Gastroesophageal sphincter (tissue), 4 donors: Measurements from ENCODE around the gene PPP1R7. TPM values are rescaled to one million over a fixed set of nuclear protein-coding genes. Genes with fewer than 3 reads are reported as not detected.

Experiments used
- ATAC-seq: fragments of 150-250 bp; one replicate; pipeline ENCODE4 v1.9.1; 2016; ENCODE audit warnings: mild to moderate bottlenecking, moderate library complexity
- H3K27ac ChIP-seq, 4 donors: fragments of 200-600 bp; sonication (generic) in 3 of 4; 1 replicate in 3 of 4; 2 replicates in 1 of 4; pipeline ENCODE4 v1.5.1; 2016 to 2019
- H3K27me3 ChIP-seq: fragments of 200-600 bp; sonication (generic); one replicate; pipeline ENCODE4 v1.5.1; 2019
- H3K36me3 ChIP-seq, 2 donors: fragments of 200-600 bp; sonication (generic); one replicate each; pipeline ENCODE4 v1.5.1; 2019; ENCODE audit warnings: control low read depth in 1 of 2
- H3K4me1 ChIP-seq, 3 donors: fragments of 200-600 bp; sonication (generic); 1 replicate in 2 of 3; 2 replicates in 1 of 3; pipeline ENCODE4 v1.5.1; 2016 to 2019; ENCODE audit warnings: control low read depth in 2 of 3
- H3K4me3 ChIP-seq, 2 donors: fragments of 200-600 bp; sonication (generic); one replicate each; pipeline ENCODE4 v1.5.1; 2019; ENCODE audit warnings: mild to moderate bottlenecking in 1 of 2, moderate library complexity in 1 of 2
- H3K9me3 ChIP-seq, 3 donors: fragments of 200-600 bp; sonication (generic); one replicate each; pipeline ENCODE4 v1.5.1; 2017 to 2019; ENCODE audit warnings: control low read depth in 2 of 3
- EP300 ChIP-seq: sonication (generic); formaldehyde crosslinking; IDR thresholded peaks from one replicate; pipeline ENCODE4 v1.6.1; 2017; ENCODE audit warnings: antibody characterized with exemption, mild to moderate bottlenecking
- POLR2A ChIP-seq, 2 donors: fragments of 450-650 bp; IDR thresholded peaks; one replicate each; pipeline ENCODE4 v1.6.1; 2017; ENCODE audit warnings: antibody characterized with exemption in 2 of 2, mild to moderate bottlenecking in 2 of 2, moderate library complexity in 1 of 2
- POLR2AphosphoS5 ChIP-seq: sonication (generic); formaldehyde crosslinking; IDR thresholded peaks from one replicate; pipeline ENCODE4 v1.6.1; 2017; ENCODE audit warnings: antibody characterized with exemption
- WGBS, 2 donors: methylation state at CpG; one replicate each; pipeline ENCODE4 v1.1.5; 2018; ENCODE audit warnings: low coverage in 1 of 2; 5-methylcytosine and 5-hydroxymethylcytosine counted together
- total RNA-seq, 4 donors: library from RNA; depleted of rRNA; stranded (reverse); fragments of >200 nt; gene quantifications; one replicate each; pipeline ENCODE4 v1.1.0, GENCODE V29; 2016
- TF ChIP-seq, protein P1 (sequence below), 4 experiments: fragments of 200-600 bp in 2 of 4; fragments of 450-650 bp in 2 of 4; sonication (generic) in 1 of 4; IDR thresholded peaks; one replicate each; pipeline ENCODE4 v1.5.1; 2017 to 2019; ENCODE audit warnings: antibody characterized with exemption in 4 of 4, mild to moderate bottlenecking in 2 of 4, moderate library complexity in 2 of 4

Gene PPP1R7
- total RNA-seq, 4 donors from 2014 or later = 62.3 to 90.7 (median 73.3) TPM

GRCh38 chr2:241182531-241183133, 32.4 kb downstream of the PPP1R7 start:
- H3K4me3 ChIP-seq = no peak overlapping the region
- H3K27me3 ChIP-seq = peaks cover 6% of the 10 kb centered on the region
- no peaks in the 10 kb centered on the region for H3K4me1 ChIP-seq
- no peak overlapping the region for H3K27ac ChIP-seq
- TF ChIP-seq POLR2AphosphoS5 (no peak), EP300 (no peak), POLR2A (IDR thresholded peaks at IDR 0.05) (no peak)
- TF ChIP-seq, protein P1, sequence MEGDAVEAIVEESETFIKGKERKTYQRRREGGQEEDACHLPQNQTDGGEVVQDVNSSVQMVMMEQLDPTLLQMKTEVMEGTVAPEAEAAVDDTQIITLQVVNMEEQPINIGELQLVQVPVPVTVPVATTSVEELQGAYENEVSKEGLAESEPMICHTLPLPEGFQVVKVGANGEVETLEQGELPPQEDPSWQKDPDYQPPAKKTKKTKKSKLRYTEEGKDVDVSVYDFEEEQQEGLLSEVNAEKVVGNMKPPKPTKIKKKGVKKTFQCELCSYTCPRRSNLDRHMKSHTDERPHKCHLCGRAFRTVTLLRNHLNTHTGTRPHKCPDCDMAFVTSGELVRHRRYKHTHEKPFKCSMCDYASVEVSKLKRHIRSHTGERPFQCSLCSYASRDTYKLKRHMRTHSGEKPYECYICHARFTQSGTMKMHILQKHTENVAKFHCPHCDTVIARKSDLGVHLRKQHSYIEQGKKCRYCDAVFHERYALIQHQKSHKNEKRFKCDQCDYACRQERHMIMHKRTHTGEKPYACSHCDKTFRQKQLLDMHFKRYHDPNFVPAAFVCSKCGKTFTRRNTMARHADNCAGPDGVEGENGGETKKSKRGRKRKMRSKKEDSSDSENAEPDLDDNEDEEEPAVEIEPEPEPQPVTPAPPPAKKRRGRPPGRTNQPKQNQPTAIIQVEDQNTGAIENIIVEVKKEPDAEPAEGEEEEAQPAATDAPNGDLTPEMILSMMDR (IDR thresholded peaks at IDR 0.05) = no peak
- H3K9me3 ChIP-seq = no peaks in the 10 kb centered on the region
- peaks cover 0 to 61% of the 10 kb centered on the region in 2 donors for H3K36me3 ChIP-seq
- WGBS, 2 donors = 93 to 97% methylated on average over 15 to 19 of the region's 28 CpGs
- ATAC-seq = no peak

- TF ChIP-seq POLR2AphosphoS5 = no peak
- TF ChIP-seq EP300 = no peak
- ATAC-seq = no peak
- Histone ChIP-seq H3K27ac (no peak overlapping the region), H3K36me3 (peaks cover 0 to 55% of the 10 kb centered on the region in 2 donors), H3K9me3 (no peaks in the 10 kb centered on the region), H3K27me3 (peaks cover 9% of the 10 kb centered on the region), H3K4me1 (no peaks in the 10 kb centered on the region), H3K4me3 (no peak overlapping the region)
- WGBS, 2 donors = 77 to 90% methylated on average over 3 to 7 of the region's 9 CpGs
Observed at GRCh38 chr2:241183221-241183620, 33.0 kb downstream of the PPP1R7 start.

DNA sequence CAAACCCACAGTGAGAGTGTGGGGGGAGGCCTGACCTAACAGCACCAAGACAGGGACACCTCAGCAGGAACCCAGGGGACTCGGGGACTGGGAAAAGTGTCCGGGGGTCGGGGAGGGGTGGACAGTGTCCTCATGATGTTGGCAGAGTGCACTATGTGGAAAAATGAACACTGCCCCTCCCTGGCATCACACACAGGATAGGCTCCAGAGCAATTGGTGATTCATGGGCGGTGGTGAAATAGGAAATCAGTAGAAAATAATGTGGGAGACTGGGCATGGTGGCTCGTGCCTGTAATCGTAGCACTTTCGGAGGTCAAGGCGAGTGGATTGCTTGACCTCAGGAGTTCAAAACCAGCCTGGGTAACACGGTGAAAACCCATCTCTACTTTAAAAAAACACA, 34.6 kb downstream of the PPP1R7 start:
- peaks cover 15% of the 10 kb centered on the region for H3K27me3 ChIP-seq
- WGBS, 2 donors = 65 to 89% methylated on average over 3 to 8 of the region's 9 CpGs
- H3K4me1 ChIP-seq = no peaks in the 10 kb centered on the region
- no peak overlapping the region for H3K4me3 ChIP-seq
- H3K36me3 ChIP-seq = peaks cover 0 to 38% of the 10 kb centered on the region in 2 donors
- TF ChIP-seq EP300 = no peak
- TF ChIP-seq POLR2AphosphoS5 = no peak
- TF ChIP-seq, protein P1 (IDR thresholded peaks at IDR 0.05) = no peak
- no peak for TF ChIP-seq POLR2A (IDR thresholded peaks at IDR 0.05)
- H3K9me3 ChIP-seq = no peaks in the 10 kb centered on the region
- no peak for ATAC-seq
- H3K27ac ChIP-seq = no peak overlapping the region

DNA sequence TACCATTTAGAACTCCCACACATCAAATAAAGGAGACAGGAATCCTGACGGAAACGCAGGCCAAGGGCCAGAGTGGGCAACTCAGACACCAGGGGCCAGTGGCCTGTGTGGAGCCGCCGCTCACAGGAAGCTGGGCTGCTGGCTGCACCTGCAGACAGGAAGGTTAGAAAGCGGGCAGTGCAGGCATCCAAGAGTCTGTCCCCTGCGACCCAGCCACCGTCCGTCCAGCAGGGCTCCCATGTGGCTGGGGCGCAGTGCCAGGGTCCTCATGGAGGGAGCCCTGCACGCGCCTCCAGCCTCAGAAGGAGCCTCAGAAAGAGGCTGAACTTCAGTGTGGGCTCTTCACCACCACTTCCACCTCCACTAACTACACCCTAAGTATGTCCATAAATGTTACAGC, 35.7 kb downstream of the PPP1R7 start:
- no peaks in the 10 kb centered on the region for H3K4me1 ChIP-seq
- TF ChIP-seq POLR2A (IDR thresholded peaks at IDR 0.05) (no peak), POLR2AphosphoS5 (no peak)
- TF ChIP-seq, protein P1 (IDR thresholded peaks at IDR 0.05) = no peak
- 36% methylated on average over 2 of the region's 11 CpGs; no CpG with 5 or more reads in 1 of the 2 donors for WGBS, 2 donors

DNA sequence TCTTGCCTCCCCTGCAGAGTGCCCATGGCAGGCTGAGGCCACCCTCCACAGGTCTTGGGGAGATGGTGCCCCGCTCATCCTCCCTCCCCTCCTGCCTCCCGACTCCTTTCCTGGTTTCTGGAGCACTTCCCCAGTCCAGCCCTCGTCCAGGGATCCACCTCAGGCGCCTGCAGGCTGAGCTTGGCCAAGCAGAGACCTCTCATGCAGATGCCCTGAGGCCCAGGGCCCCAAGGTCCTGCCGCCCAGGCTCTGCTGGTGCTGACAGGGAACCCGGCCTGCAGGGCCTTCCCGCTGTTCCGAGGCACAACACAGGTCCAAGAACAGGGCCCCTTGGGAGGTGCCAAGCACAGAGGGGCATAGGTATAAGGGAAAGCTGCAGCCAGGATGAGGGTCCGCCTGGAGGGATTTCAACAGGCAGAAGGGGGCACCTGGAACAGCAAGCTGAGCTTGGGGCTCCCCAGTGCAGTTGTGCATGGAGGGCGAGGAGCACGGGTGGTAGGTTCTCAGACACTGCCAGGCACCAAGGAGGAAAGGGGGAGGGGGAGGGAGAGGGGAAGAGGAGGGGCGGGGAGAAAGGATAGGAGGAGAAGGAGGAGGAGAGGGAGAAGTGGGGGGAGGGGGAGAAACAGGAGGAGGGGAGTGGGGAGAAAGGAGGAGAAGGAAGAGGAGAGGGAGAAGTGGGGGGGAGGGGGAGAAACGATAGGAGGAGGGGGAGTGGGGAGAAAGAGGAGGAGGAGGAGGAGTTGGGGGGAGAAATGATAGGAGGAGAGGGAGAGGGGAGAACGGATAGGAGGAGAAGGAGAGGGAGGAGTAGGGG, 37.0 kb downstream of the PPP1R7 start:
- Histone ChIP-seq H3K4me1 (no peaks in the 10 kb centered on the region), H3K27me3 (peaks cover 15% of the 10 kb centered on the region), H3K4me3 (no peak overlapping the region), H3K36me3 (peaks cover 0 to 17% of the 10 kb centered on the region in 2 donors), H3K9me3 (no peaks in the 10 kb centered on the region), H3K27ac (no peak overlapping the region)
- TF ChIP-seq EP300 (no peak), POLR2AphosphoS5 (no peak), POLR2A (IDR thresholded peaks at IDR 0.05) (no peak)
- TF ChIP-seq, protein P1 (IDR thresholded peaks at IDR 0.05) = no peak
- 0 to 7% methylated on average over 1 to 2 of the region's 14 CpGs for WGBS, 2 donors
- no peak for ATAC-seq

More for the DNA sequence above, 35.7 kb downstream of the PPP1R7 start:
- no peaks in the 10 kb centered on the region for H3K9me3 ChIP-seq
- ATAC-seq = no peak
- peaks cover 15% of the 10 kb centered on the region for H3K27me3 ChIP-seq
- H3K36me3 ChIP-seq = peaks cover 0 to 30% of the 10 kb centered on the region in 2 donors
- no peak overlapping the region for H3K4me3 ChIP-seq
- H3K27ac ChIP-seq = no peak overlapping the region
